ENCODE measurements around the gene ALDH1A2.

Gene ALDH1A2

GRCh38 chr15:57946491-57947048, 118.9 kb downstream of the ALDH1A2 start:
- H3K9me3 ChIP-seq (ENCODE audit: insufficient read depth, low read length): no peaks in the 10 kb centered on the region
- H3K4me3 ChIP-seq (ENCODE audit: insufficient read length, low read depth): no peak overlapping the region
- H3K4me1 ChIP-seq (ENCODE audit: insufficient read depth, insufficient read length): peaks cover 3% of the 10 kb centered on the region
- no peak for DNase-seq (ENCODE audit: low read depth, low spot score)
- no peaks in the 10 kb centered on the region for H3K36me3 ChIP-seq (ENCODE audit: insufficient read depth, insufficient read length, low read length)
- H3K9ac ChIP-seq (ENCODE audit: insufficient read length, low read depth): no peak overlapping the region
- no peaks in the 10 kb centered on the region for H3K27me3 ChIP-seq (ENCODE audit: insufficient read depth, insufficient read length)
- no peak for TF ChIP-seq SUZ12 (IDR thresholded peaks at IDR 0.05; ENCODE audit: extremely low read depth, insufficient read depth, insufficient read length)

GRCh38 chr15:57945616-57946015, 119.9 kb downstream of the ALDH1A2 start:
- DNase-seq (ENCODE audit: low read depth, low spot score): no peak
- TF ChIP-seq YY1 (IDR thresholded peaks at IDR 0.05; ENCODE audit: insufficient read depth, insufficient read length) (no peak), ZNF274 (IDR thresholded peaks at IDR 0.05; ENCODE audit: low read depth, low read length) (no peak), SUZ12 (IDR thresholded peaks at IDR 0.05; ENCODE audit: extremely low read depth, insufficient read depth, insufficient read length) (no peak)
- no peak overlapping the region for H3K9ac ChIP-seq (ENCODE audit: insufficient read length, low read depth)

GRCh38 chr15:57943754-57944420, 121.6 kb downstream of the ALDH1A2 start:
- no peaks in the 10 kb centered on the region for H3K36me3 ChIP-seq (ENCODE audit: insufficient read depth, insufficient read length, low read length)
- no peak overlapping the region for H3K4me3 ChIP-seq (ENCODE audit: insufficient read length, low read depth)
- H3K9me3 ChIP-seq (ENCODE audit: insufficient read depth, low read length): no peaks in the 10 kb centered on the region
- peaks cover 3% of the 10 kb centered on the region for H3K4me1 ChIP-seq (ENCODE audit: insufficient read depth, insufficient read length)
- H3K27me3 ChIP-seq (ENCODE audit: insufficient read depth, insufficient read length): no peaks in the 10 kb centered on the region
- no peak for TF ChIP-seq YY1 (IDR thresholded peaks at IDR 0.05; ENCODE audit: insufficient read depth, insufficient read length)
- TF ChIP-seq SUZ12 (IDR thresholded peaks at IDR 0.05; ENCODE audit: extremely low read depth, insufficient read depth, insufficient read length): no peak
- no peak overlapping the region for H3K9ac ChIP-seq (ENCODE audit: insufficient read length, low read depth)
- DNase-seq (ENCODE audit: low read depth, low spot score): no peak

More at GRCh38 chr15:57945616-57946015, 119.9 kb downstream of the ALDH1A2 start:
- Histone ChIP-seq H3K27me3 (ENCODE audit: insufficient read depth, insufficient read length) (no peaks in the 10 kb centered on the region), H3K4me3 (ENCODE audit: insufficient read length, low read depth) (no peak overlapping the region), H3K36me3 (ENCODE audit: insufficient read depth, insufficient read length, low read length) (no peaks in the 10 kb centered on the region), H3K9me3 (ENCODE audit: insufficient read depth, low read length) (no peaks in the 10 kb centered on the region), H3K4me1 (ENCODE audit: insufficient read depth, insufficient read length) (peaks cover 3% of the 10 kb centered on the region)

GRCh38 chr15:57943171-57943570, 122.3 kb downstream of the ALDH1A2 start:
- Histone ChIP-seq H3K4me1 (ENCODE audit: insufficient read depth, insufficient read length) (peaks cover 3% of the 10 kb centered on the region), H3K4me3 (ENCODE audit: insufficient read length, low read depth) (no peak overlapping the region), H3K36me3 (ENCODE audit: insufficient read depth, insufficient read length, low read length) (no peaks in the 10 kb centered on the region), H3K9me3 (ENCODE audit: insufficient read depth, low read length) (no peaks in the 10 kb centered on the region), H3K9ac (ENCODE audit: insufficient read length, low read depth) (no peak overlapping the region), H3K27me3 (ENCODE audit: insufficient read depth, insufficient read length) (no peaks in the 10 kb centered on the region)
- no peak for DNase-seq (ENCODE audit: low read depth, low spot score)
- TF ChIP-seq YY1 (IDR thresholded peaks at IDR 0.05; ENCODE audit: insufficient read depth, insufficient read length) (no peak), ZNF274 (IDR thresholded peaks at IDR 0.05; ENCODE audit: low read depth, low read length) (no peak), SUZ12 (IDR thresholded peaks at IDR 0.05; ENCODE audit: extremely low read depth, insufficient read depth, insufficient read length) (no peak)

GRCh38 chr15:57941816-57942215, 123.7 kb downstream of the ALDH1A2 start:
- no peak for DNase-seq (ENCODE audit: low read depth, low spot score)
- Histone ChIP-seq H3K27me3 (ENCODE audit: insufficient read depth, insufficient read length) (no peaks in the 10 kb centered on the region), H3K4me3 (ENCODE audit: insufficient read length, low read depth) (no peak overlapping the region), H3K4me1 (ENCODE audit: insufficient read depth, insufficient read length) (no peaks in the 10 kb centered on the region), H3K9me3 (ENCODE audit: insufficient read depth, low read length) (no peaks in the 10 kb centered on the region), H3K9ac (ENCODE audit: insufficient read length, low read depth) (no peak overlapping the region), H3K36me3 (ENCODE audit: insufficient read depth, insufficient read length, low read length) (no peaks in the 10 kb centered on the region)
- TF ChIP-seq SUZ12 (IDR thresholded peaks at IDR 0.05; ENCODE audit: extremely low read depth, insufficient read depth, insufficient read length) (no peak), ZNF274 (IDR thresholded peaks at IDR 0.05; ENCODE audit: low read depth, low read length) (no peak), YY1 (IDR thresholded peaks at IDR 0.05; ENCODE audit: insufficient read depth, insufficient read length) (no peak)

- TF ChIP-seq ZNF274 (IDR thresholded peaks at IDR 0.05; ENCODE audit: low read depth, low read length) (no peak), SUZ12 (IDR thresholded peaks at IDR 0.05; ENCODE audit: extremely low read depth, insufficient read depth, insufficient read length) (no peak), YY1 (IDR thresholded peaks at IDR 0.05; ENCODE audit: insufficient read depth, insufficient read length) (no peak)
These were observed 133.2 kb downstream of the ALDH1A2 start for GRCh38 chr15:57932348-57932747.

GRCh38 chr15:57931570-57931969, 133.9 kb downstream of the ALDH1A2 start:
- no peaks in the 10 kb centered on the region for H3K9me3 ChIP-seq (ENCODE audit: insufficient read depth, low read length)
- no peak for DNase-seq (ENCODE audit: low read depth, low spot score)
- no peaks in the 10 kb centered on the region for H3K36me3 ChIP-seq (ENCODE audit: insufficient read depth, insufficient read length, low read length)
- H3K4me3 ChIP-seq (ENCODE audit: insufficient read length, low read depth): no peak overlapping the region
- TF ChIP-seq ZNF274 (IDR thresholded peaks at IDR 0.05; ENCODE audit: low read depth, low read length) (no peak), SUZ12 (IDR thresholded peaks at IDR 0.05; ENCODE audit: extremely low read depth, insufficient read depth, insufficient read length) (no peak), YY1 (IDR thresholded peaks at IDR 0.05; ENCODE audit: insufficient read depth, insufficient read length) (no peak)
- no peaks in the 10 kb centered on the region for H3K27me3 ChIP-seq (ENCODE audit: insufficient read depth, insufficient read length)
- H3K9ac ChIP-seq (ENCODE audit: insufficient read length, low read depth): no peak overlapping the region
- H3K4me1 ChIP-seq (ENCODE audit: insufficient read depth, insufficient read length): peaks cover 2% of the 10 kb centered on the region

More at GRCh38 chr15:57932348-57932747, 133.2 kb downstream of the ALDH1A2 start:
- DNase-seq (ENCODE audit: low read depth, low spot score): peak; percentile 9
- no peaks in the 10 kb centered on the region for H3K9me3 ChIP-seq (ENCODE audit: insufficient read depth, low read length)
- no peak overlapping the region for H3K4me3 ChIP-seq (ENCODE audit: insufficient read length, low read depth)
- H3K4me1 ChIP-seq (ENCODE audit: insufficient read depth, insufficient read length): peaks cover 2% of the 10 kb centered on the region
- H3K9ac ChIP-seq (ENCODE audit: insufficient read length, low read depth): no peak overlapping the region
- no peaks in the 10 kb centered on the region for H3K27me3 ChIP-seq (ENCODE audit: insufficient read depth, insufficient read length)
- H3K36me3 ChIP-seq (ENCODE audit: insufficient read depth, insufficient read length, low read length): no peaks in the 10 kb centered on the region
